GM10266 (cell line): ENCODE data around the gene DOLPP1.
"Not testable (repeated sequence)": the region's sequence is repeated elsewhere in the genome, so short reads cannot be mapped to it uniquely, and the experiment has no call there.

Source experiments
- DNase-seq: peaks from one replicate; pipeline ENCODE4 v3.0.0; 2012; ENCODE audit errors: extremely low spot score
- TF ChIP-seq, protein P1 (sequence below): IDR thresholded peaks from 2 replicates; pipeline ENCODE4 v1.5.1; 2012; ENCODE audit warnings: mild to moderate bottlenecking, low read depth; ENCODE audit not compliant: control insufficient read depth, insufficient read depth; ENCODE audit errors: missing control alignments

Gene DOLPP1

DNA sequence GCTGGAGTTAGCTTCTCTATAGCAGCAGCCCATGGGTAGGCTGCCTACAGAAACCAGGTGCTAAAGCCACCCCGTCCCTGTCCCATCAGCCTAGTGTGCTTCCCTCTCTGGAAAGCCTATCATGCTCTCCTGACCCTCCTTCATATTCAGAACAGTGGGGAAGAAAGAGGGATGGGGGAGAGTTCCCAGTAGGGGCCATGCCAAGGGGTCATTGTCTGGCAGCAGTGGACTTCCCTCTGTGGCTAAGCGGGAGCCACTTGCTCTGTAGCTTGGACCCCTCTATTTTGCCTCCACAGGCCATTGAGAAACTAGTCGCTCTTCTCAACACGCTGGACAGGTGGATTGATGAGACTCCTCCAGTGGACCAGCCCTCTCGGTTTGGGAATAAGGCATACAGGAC lies 47.8 kb downstream of the DOLPP1 start:
- no peak for DNase-seq
- TF ChIP-seq, protein P1, sequence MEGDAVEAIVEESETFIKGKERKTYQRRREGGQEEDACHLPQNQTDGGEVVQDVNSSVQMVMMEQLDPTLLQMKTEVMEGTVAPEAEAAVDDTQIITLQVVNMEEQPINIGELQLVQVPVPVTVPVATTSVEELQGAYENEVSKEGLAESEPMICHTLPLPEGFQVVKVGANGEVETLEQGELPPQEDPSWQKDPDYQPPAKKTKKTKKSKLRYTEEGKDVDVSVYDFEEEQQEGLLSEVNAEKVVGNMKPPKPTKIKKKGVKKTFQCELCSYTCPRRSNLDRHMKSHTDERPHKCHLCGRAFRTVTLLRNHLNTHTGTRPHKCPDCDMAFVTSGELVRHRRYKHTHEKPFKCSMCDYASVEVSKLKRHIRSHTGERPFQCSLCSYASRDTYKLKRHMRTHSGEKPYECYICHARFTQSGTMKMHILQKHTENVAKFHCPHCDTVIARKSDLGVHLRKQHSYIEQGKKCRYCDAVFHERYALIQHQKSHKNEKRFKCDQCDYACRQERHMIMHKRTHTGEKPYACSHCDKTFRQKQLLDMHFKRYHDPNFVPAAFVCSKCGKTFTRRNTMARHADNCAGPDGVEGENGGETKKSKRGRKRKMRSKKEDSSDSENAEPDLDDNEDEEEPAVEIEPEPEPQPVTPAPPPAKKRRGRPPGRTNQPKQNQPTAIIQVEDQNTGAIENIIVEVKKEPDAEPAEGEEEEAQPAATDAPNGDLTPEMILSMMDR, result no peak

DNA sequence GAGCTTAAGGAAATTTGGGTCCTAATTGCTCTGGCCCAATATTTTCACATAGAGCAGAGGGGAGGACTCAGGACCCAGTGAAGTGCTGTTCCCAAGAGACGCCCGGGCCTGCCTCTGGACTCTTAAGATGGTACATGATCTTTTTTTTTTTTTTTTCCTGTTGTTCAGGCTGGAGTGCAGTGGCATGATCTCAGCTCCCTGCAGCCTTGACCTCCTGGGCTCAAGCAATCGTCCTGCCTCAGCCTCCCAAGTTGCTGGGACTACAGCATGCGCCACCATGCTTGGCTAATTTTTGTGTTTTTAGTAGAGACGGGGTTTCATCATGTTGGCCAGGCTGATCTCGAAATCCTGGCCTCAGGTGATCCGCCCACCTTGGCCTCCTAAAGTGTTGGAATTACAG lies 49.4 kb downstream of the DOLPP1 start:
- not testable (repeated sequence) for DNase-seq

DNA sequence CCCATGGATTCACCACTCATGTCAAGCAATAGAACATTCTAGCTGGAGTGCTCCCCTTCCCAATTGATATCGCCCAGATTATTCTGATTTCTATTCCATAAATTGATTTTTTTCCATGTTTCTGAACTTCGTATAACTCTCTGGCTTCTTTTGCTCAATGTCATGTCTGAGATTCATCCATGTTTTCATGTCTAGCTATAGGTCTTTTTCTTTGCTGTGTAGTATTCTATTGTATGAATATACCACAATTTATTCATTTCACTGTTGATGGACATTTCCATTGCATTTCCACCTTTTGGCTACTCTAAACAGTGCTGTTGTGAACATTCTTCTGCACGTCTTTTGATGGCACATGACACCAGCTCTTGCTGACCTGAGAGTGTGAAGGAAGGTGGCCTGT lies 49.9 kb downstream of the DOLPP1 start:
- no peak for DNase-seq
- TF ChIP-seq, protein P1, result no peak

DNA sequence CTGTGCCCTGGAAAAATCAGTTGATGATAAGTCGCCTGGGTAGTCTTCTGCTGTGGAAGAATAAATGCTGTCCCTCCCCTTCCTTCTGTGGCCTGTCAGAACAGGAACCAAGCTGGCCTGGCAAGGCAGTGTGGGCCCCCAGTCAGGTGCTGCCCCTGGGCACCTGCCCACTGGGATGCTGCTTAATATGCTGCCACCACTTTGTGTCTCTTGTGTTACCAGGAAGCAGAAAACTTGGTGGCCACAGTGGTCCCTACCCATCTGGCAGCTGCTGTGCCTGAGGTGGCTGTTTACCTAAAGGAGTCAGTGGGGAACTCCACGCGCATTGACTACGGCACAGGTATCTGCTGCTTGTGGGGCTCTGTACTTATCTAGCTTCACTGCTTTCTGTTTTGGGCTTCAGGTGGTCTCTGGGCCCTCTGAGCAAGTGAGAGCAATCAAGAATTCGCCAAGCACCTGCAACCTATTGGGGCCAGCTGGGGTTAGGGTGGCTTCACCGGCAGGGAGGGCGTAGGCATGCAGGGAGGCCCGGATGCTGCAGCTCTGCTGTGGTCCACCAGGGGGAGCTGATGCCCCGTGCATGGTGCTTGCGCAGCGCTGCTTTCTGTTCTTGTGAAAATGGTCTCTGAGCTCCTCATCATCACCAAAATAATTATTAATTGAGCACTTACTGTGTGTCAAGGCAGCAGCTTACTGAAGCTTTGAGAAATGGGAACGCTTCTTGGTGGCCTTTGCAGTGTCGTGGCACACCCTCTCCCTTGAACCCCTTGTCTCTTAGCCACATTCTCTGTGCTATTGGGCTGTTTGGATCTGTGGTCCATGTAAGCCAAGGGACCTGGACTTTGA lies 50.6 kb downstream of the DOLPP1 start:
- peak; percentile 77 for DNase-seq
- TF ChIP-seq, protein P1, result peak; percentile 92

DNA sequence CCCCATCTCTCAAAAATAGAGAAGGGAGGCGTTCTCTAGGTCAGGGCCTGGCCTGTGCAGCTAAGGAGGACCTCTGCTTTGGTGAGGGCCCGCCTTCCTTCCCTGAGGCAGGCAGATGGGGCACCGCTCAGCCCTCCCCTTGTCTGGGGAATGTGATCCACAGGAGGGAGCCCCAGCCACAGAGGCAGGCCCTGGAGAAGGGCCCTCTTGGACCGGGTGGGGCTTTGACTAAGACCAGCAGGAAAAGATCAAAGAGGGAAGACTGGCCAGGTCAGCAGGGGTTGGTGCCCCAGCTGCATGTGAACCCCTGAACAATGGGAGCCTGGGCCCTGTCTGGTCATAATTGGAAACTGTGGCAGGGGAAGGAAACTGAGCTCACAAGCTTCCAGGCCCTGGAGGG lies 52.2 kb downstream of the DOLPP1 start:
- TF ChIP-seq, protein P1, result no peak

DNA sequence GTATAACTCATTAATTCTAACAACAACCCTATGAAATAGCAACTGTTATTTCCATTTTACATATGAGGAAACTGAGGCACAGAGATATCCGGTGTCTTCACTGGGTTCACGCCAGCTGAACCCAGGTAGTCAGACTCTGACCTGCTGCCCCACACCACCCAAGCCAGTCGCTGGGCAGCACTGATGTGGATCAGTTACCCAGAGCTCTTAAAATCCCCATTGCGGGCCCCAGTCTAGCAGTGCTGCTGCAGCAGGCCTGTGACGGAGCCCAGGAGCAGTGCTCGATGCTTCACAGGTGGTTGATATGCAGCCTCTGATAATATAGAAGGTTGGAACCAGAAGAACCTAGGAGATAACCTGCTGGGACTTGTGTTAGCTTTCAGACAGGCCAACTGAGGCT lies 54.6 kb downstream of the DOLPP1 start:
- TF ChIP-seq, protein P1, result no peak

More for the DNA sequence above, 52.2 kb downstream of the DOLPP1 start:
- no peak for DNase-seq

DNA sequence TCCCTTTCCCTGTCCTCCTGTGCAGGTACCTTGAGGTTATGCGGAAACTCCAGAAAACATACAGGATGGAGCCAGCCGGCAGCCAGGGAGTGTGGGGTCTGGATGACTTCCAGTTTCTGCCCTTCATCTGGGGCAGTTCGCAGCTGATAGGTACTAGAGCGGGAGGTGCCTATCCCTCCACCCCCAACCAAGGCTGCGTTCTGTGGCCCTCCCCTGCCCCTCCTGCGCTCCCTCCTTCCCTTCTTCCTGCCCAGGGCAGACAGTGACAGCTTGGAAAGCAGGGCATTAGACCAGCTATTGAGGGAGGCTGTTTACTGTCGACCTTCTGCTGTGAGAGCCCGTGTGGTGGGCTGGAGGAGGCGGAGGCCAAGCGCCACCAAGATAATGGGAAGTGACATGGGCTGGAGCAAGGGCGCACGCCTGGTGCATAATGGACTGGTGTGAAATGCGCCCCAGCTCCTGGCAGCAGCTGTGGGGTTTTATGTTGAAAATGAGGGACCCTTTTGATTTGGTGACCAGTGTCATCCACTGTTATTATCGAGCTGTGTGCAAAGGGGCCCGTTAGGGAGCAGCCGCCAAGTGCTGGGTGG lies 55.6 kb downstream of the DOLPP1 start:
- DNase-seq, result no peak
- TF ChIP-seq, protein P1, result no peak

More for the DNA sequence above, 54.6 kb downstream of the DOLPP1 start:
- DNase-seq, result no peak
